Suprapubic skin (tissue), 4 donors: Measurements from ENCODE around the gene VPS26A. TPM values are rescaled to one million over a fixed set of nuclear protein-coding genes. Genes with fewer than 3 reads are reported as not detected.

Experiments used
- DNase-seq, 2 donors: peaks; one replicate each; pipeline ENCODE4 v3.0.0-alpha.2; 2019; ENCODE audit warnings: low spot score in 2 of 2
- H3K27ac ChIP-seq: fragments of 200-600 bp; sonication (generic); one replicate; pipeline ENCODE4 v1.5.1; 2019
- H3K27me3 ChIP-seq: fragments of 200-600 bp; sonication (generic); one replicate; pipeline ENCODE4 v1.5.1; 2019
- H3K36me3 ChIP-seq: fragments of 200-600 bp; sonication (generic); one replicate; pipeline ENCODE4 v1.5.1; 2019
- H3K4me1 ChIP-seq: fragments of 200-600 bp; sonication (generic); one replicate; pipeline ENCODE4 v1.5.1; 2019
- H3K4me3 ChIP-seq: fragments of 200-600 bp; sonication (generic); one replicate; pipeline ENCODE4 v1.5.1; 2019; ENCODE audit warnings: mild to moderate bottlenecking
- H3K9me3 ChIP-seq: fragments of 200-600 bp; sonication (generic); one replicate; pipeline ENCODE4 v1.5.1; 2019
- CTCF ChIP-seq, 2 donors: fragments of 200-600 bp in 1 of 2; fragments of 450-650 bp in 1 of 2; sonication (generic) in 1 of 2; IDR thresholded peaks; one replicate each; pipeline ENCODE4 v1.5.1; 2016 to 2019; ENCODE audit warnings: antibody characterized with exemption in 2 of 2, mild to moderate bottlenecking in 1 of 2, moderate library complexity in 1 of 2
- EP300 ChIP-seq: sonication (generic); formaldehyde crosslinking; IDR thresholded peaks from one replicate; pipeline ENCODE4 v1.6.1; 2017; ENCODE audit warnings: antibody characterized with exemption
- POLR2A ChIP-seq, 2 donors: fragments of 450-650 bp; IDR thresholded peaks; one replicate each; pipeline ENCODE4 v1.6.1; 2017; ENCODE audit warnings: antibody characterized with exemption in 2 of 2, mild to moderate bottlenecking in 2 of 2, moderate library complexity in 2 of 2
- POLR2AphosphoS5 ChIP-seq, 3 donors: sonication (generic); formaldehyde crosslinking; IDR thresholded peaks; one replicate each; pipeline ENCODE4 v1.6.1; 2017; ENCODE audit warnings: antibody characterized with exemption in 3 of 3
- WGBS: methylation state at CpG from one replicate; pipeline ENCODE4 v1.1.5; 2018; 5-methylcytosine and 5-hydroxymethylcytosine counted together
- total RNA-seq, 4 donors: library from RNA; depleted of rRNA; stranded (reverse); fragments of >200 nt; gene quantifications; one replicate each; pipeline ENCODE4 v1.1.0, GENCODE V29; 2016

The VPS26A gene
- total RNA-seq, 4 donors from 2014 or later, result 29.9 to 33.4 (median 32.1) TPM

GRCh38 chr10:69086001-69086509 is 37.9 kb upstream of the VPS26A start:
- H3K4me1 ChIP-seq, result peaks cover 4% of the 10 kb centered on the region
- H3K4me3 ChIP-seq, result peak overlapping the region; percentile 9
- H3K9me3 ChIP-seq, result no peaks in the 10 kb centered on the region
- peak in 1 of 3 donors; percentile 43 for TF ChIP-seq POLR2AphosphoS5 (IDR thresholded peaks at IDR 0.05)
- no peak for TF ChIP-seq POLR2A (IDR thresholded peaks at IDR 0.05)
- H3K27me3 ChIP-seq, result no peaks in the 10 kb centered on the region
- peak overlapping the region; percentile 82 for H3K27ac ChIP-seq
- H3K36me3 ChIP-seq, result no peaks in the 10 kb centered on the region
- DNase-seq, result no peak
- 47% methylated on average over 9 of the region's 9 CpGs for WGBS

GRCh38 chr10:69087590-69088470 is 36.1 kb upstream of the VPS26A start, which contains the start of gene SRGN:
SRGN (plus strand) TSS chr10:69088103; CDS start chr10:69088158, 55 bp downstream.
- H3K9me3 ChIP-seq, result no peaks in the 10 kb centered on the region
- H3K4me1 ChIP-seq, result peaks cover 4% of the 10 kb centered on the region
- H3K27ac ChIP-seq, result peak within 1 kb of the TSS; percentile 82
- DNase-seq, result peak; percentile 82 to 83
- WGBS, result 42% methylated on average over 10 of the region's 10 CpGs
- no peaks in the 10 kb centered on the region for H3K27me3 ChIP-seq
- H3K36me3 ChIP-seq, result no peaks in the 10 kb centered on the region
- TF ChIP-seq EP300 (no peak), CTCF (IDR thresholded peaks at IDR 0.05) (no peak), POLR2A (IDR thresholded peaks at IDR 0.05) (peak in 1 of 2 donors; percentile 84), POLR2AphosphoS5 (IDR thresholded peaks at IDR 0.05) (peak in 2 of 3 donors; percentile 15 to 87)
- H3K4me3 ChIP-seq, result peak within 1 kb of the TSS; percentile 44

- no peak for TF ChIP-seq CTCF (IDR thresholded peaks at IDR 0.05)
- no peak for TF ChIP-seq EP300
- TF ChIP-seq POLR2AphosphoS5 (IDR thresholded peaks at IDR 0.05), result no peak
- TF ChIP-seq POLR2A (IDR thresholded peaks at IDR 0.05), result no peak
- WGBS, result 71% methylated on average over 3 of the region's 3 CpGs
- Histone ChIP-seq H3K27me3 (no peaks in the 10 kb centered on the region), H3K4me1 (peaks cover 10% of the 10 kb centered on the region), H3K9me3 (no peaks in the 10 kb centered on the region), H3K27ac (peak overlapping the region; percentile 82), H3K4me3 (peak overlapping the region; percentile 44), H3K36me3 (no peaks in the 10 kb centered on the region)
- DNase-seq, result no peak
Measured at GRCh38 chr10:69088471-69088769, 35.6 kb upstream of the VPS26A start.

DNA sequence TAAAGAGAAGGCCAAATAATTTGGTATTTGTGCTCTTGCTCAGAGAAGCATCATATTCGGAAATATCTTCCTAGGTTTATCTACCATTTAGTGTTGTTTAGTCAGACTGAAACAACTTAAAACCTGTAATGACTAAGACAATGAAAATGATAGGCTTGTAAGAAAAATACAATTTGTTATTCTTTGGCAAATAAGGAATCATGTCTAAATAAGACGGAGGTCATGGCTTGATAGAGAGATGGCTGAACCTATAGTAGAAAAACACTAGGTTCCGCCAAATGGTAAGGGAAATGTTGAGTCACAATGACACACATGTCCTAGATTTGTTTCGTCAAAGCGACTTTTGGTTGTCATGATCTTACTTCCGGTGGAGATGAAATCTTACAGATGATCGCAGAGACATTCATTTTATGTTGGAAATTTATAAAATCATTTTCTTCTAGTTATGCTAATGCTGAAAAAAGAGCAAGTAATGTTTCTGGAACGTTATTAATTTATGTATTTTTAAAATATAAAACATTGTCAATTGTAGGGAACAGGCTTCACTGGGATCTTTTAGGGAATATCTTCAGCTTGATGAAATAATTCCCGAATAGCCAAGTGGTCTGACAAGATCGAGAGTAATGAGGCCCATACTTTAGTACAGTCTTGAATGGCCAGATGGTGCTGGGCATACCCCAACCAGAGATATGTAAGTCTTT is 35.0 kb upstream of the VPS26A start:
- H3K4me1 ChIP-seq, result peaks cover 10% of the 10 kb centered on the region
- WGBS, result 83% methylated on average over 10 of the region's 10 CpGs
- TF ChIP-seq POLR2A (IDR thresholded peaks at IDR 0.05) (peak in 1 of 2 donors; percentile 44), POLR2AphosphoS5 (IDR thresholded peaks at IDR 0.05) (no peak), CTCF (IDR thresholded peaks at IDR 0.05) (no peak)
- no peak for DNase-seq
- H3K27ac ChIP-seq, result peak overlapping the region; percentile 82
- peak overlapping the region; percentile 44 for H3K4me3 ChIP-seq
- no peaks in the 10 kb centered on the region for H3K36me3 ChIP-seq
- H3K9me3 ChIP-seq, result no peaks in the 10 kb centered on the region
- H3K27me3 ChIP-seq, result no peaks in the 10 kb centered on the region

GRCh38 chr10:69089638-69090599 is 34.1 kb upstream of the VPS26A start:
- WGBS, result 68% methylated on average over 16 of the region's 16 CpGs
- H3K4me3 ChIP-seq, result peak overlapping the region; percentile 44
- H3K27ac ChIP-seq, result peak overlapping the region; percentile 82
- DNase-seq, result no peak
- no peaks in the 10 kb centered on the region for H3K27me3 ChIP-seq
- H3K4me1 ChIP-seq, result peaks cover 10% of the 10 kb centered on the region
- no peaks in the 10 kb centered on the region for H3K9me3 ChIP-seq
- no peak for TF ChIP-seq CTCF (IDR thresholded peaks at IDR 0.05)
- TF ChIP-seq EP300, result no peak
- TF ChIP-seq POLR2AphosphoS5 (IDR thresholded peaks at IDR 0.05), result no peak
- peak in 1 of 2 donors; percentile 33 for TF ChIP-seq POLR2A (IDR thresholded peaks at IDR 0.05)
- no peaks in the 10 kb centered on the region for H3K36me3 ChIP-seq
